Psoas muscle (tissue), 8 donors: ENCODE measurements around the gene PACS1. TPM values are rescaled to one million over a fixed set of nuclear protein-coding genes. Genes with fewer than 3 reads are reported as not detected.

Experiments used
- ATAC-seq, 4 donors: fragments of 200-7000 bp; cut with Tn5 transposase; one replicate each; pipeline ENCODE4 v1.9.1; 2020; ENCODE audit warnings: moderate library complexity in 3 of 4, mild to moderate bottlenecking in 2 of 4
- DNase-seq, 2 donors: peaks; one replicate each; pipeline ENCODE4 v3.0.0-alpha.2; 2020
- H3K27ac ChIP-seq: fragments of 200-600 bp; one replicate; pipeline ENCODE4 v1.8.0; 2022
- H3K27me3 ChIP-seq, 3 donors: fragments of 200-600 bp in 1 of 3; one replicate each; pipeline versions ENCODE4 v1.6.1 to v1.8.0; 2013 to 2022; ENCODE audit warnings: low read length in 2 of 3, mild to moderate bottlenecking in 2 of 3, moderate library complexity in 1 of 3; ENCODE audit not compliant: insufficient read depth in 3 of 3
- H3K36me3 ChIP-seq, 2 donors: fragments of 200-600 bp in 1 of 2; one replicate each; pipeline versions ENCODE4 v1.6.1 to v1.8.0; 2013 to 2022; ENCODE audit warnings: low read depth in 1 of 2, mild to moderate bottlenecking in 1 of 2, moderate library complexity in 1 of 2; ENCODE audit not compliant: insufficient read depth in 1 of 2
- H3K4me1 ChIP-seq: fragments of 200-600 bp; one replicate; pipeline ENCODE4 v1.8.0; 2022
- H3K4me3 ChIP-seq: fragments of 200-600 bp; one replicate; pipeline ENCODE4 v1.8.0; 2022; ENCODE audit warnings: mild to moderate bottlenecking
- H3K9me3 ChIP-seq: fragments of 200-600 bp; one replicate; pipeline ENCODE4 v1.8.0; 2022
- WGBS, 3 donors: extraction: QIAGEN DNeasy Blood & Tissue Kit; methylation state at CpG; one replicate each; pipeline versions ENCODE4 v1.1.6 to v1.1.7; 2013; 5-methylcytosine and 5-hydroxymethylcytosine counted together
- intact Hi-C, 2 donors: fragments of 100-400 bp; cut with DNase I; formaldehyde crosslinking; loops; one replicate each; pipeline versions ENCODE4 v1.11.0 to v1.14.2; 2022
- polyA plus RNA-seq, 3 donors: library from polyadenylated mRNA; stranded (reverse); fragments of 200-250 nt; gene quantifications; one replicate each; pipeline ENCODE4 v1.2.3, GENCODE V29; 2013
- total RNA-seq, 4 donors: library from RNA; stranded (reverse); fragmentation: NEBNext Ultra II Directional in 2 of 4; extraction: Animal tissue kit (Norgen Biotek cat#: 25700) in 2 of 4; gene quantifications; one replicate each; pipeline versions ENCODE4 v1.2.1 to v1.2.4, GENCODE V29; 2021 to 2023
- TF ChIP-seq, protein P1 (sequence below): fragments of 200-600 bp; IDR thresholded peaks from one replicate; pipeline ENCODE4 v1.8.0; 2022; ENCODE audit warnings: antibody characterized with exemption
- donor health status: healthy with polysubstance abuse.
- donor health status: DM: no; HTN: no; CAD: no; lungs with moderate emphysema.
- donor health status: Bipolar disorder and iron deficiency.
- donor health status: healthy.
- donor health status: DM: yes; HTN: yes; CAD: no.
- donor health status: DM: no; HTN: no; CAD: no.
- donor health status: DM: no; HTN: no; CAD: no.
- donor health status: DM: yes; HTN: yes; CAD: no.

Gene PACS1
- total and polyA plus RNA-seq, 7 donors: 7.4 to 27.8 (median 16.3) TPM

DNA sequence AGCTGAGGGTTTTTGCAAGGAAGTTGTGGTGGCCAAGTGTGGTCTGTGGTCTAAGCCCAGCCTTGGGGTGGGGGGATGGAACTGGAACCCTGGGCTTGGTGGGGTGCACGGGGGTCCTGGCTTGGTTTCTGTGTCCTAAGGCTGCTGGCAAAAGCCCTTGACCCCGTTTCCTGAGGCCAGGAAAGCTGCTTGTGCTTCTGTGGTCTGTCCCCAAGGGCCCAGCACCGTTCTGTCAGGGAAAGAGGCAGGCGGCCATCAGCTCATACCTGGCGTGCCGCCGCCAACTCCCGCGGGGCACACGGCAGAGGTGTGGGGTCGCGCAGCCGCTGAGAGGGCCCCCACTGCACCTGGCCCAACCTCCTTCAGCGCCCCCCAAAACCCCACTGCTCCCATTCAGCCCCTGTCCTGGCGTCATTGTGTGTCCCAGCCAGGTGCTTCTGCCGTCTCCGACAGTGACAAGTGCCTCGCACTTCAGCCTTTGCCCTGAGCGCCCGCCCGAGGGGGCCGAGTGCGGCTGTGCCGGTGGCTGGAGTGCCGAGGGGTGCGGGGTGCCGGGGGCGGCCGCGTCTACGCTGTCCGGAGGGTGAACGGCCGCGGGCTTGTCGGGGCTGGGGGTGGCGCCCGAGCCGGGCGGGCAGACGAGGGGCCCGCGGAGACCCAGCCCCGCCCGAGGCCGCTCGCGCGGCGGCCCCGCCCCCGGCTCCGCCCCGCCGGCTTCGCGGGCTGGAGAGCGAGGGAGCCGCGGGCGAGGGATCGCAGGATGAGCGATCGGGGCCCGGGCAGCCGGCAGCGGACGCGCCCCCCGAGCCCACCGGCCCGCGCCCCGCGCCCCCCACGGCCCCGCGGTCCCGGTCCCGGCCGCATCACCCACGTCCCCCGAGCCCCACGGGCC lies 207.6 kb downstream of the PACS1 start, which contains the start of gene CNIH2:
CNIH2 (plus strand) TSS at position 705 of the 892 bp plus-strand sequence. CDS start 282 bp downstream, outside the sequence.
- Histone ChIP-seq H3K9me3 (no peaks in the 10 kb centered on the region), H3K4me1 (peaks cover 6% of the 10 kb centered on the region), H3K4me3 (peak within 1 kb of the TSS; percentile 55), H3K27me3 (peaks cover 0 to 7% (median 0%) of the 10 kb centered on the region in 3 donors), H3K27ac (no peak within 1 kb of the TSS), H3K36me3 (peaks cover 3 to 43% of the 10 kb centered on the region in 2 donors)
- peak; percentile 11 to 30 (median 18) for ATAC-seq
- DNase-seq: peak; percentile 10 to 57
- 6 to 22% (median 11%) methylated on average over 17 to 84 of the region's 84 CpGs for WGBS, 3 donors
- TF ChIP-seq, protein P1, sequence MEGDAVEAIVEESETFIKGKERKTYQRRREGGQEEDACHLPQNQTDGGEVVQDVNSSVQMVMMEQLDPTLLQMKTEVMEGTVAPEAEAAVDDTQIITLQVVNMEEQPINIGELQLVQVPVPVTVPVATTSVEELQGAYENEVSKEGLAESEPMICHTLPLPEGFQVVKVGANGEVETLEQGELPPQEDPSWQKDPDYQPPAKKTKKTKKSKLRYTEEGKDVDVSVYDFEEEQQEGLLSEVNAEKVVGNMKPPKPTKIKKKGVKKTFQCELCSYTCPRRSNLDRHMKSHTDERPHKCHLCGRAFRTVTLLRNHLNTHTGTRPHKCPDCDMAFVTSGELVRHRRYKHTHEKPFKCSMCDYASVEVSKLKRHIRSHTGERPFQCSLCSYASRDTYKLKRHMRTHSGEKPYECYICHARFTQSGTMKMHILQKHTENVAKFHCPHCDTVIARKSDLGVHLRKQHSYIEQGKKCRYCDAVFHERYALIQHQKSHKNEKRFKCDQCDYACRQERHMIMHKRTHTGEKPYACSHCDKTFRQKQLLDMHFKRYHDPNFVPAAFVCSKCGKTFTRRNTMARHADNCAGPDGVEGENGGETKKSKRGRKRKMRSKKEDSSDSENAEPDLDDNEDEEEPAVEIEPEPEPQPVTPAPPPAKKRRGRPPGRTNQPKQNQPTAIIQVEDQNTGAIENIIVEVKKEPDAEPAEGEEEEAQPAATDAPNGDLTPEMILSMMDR: no peak
- intact Hi-C loops: no loop called here

DNA sequence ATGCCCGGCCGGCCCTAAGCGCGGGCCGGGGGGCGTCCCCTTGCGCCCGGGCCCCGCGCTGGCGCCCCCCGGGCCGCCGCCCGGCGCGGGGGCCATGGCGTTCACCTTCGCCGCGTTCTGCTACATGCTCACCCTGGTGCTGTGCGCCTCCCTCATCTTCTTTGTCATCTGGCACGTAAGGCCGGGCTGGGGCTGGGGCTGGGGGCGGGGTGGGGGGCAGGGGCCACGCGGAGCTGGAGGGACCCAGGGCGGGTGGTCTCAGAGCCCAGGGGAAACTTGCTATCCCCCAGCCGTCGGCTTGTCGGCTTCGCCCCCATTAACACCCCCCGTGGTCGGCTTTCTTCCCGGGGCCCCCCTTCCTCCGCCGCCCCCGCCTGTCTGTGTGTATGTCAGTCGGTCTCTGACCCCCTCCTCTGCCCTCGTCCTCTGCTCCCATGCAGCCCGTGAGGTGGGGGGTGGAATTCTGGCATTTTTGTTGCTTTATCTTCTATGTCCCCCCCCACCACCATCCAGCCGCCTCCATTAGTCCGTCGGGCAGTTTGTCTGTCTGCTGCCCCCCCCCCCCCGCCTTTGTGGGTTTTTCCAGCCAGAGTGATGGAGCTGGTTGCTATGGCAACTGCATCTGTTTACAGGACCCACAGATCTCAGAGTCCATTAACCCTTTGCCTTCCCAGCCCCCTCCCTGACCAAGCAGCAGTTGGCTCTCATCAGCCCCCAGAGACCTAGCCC lies 208.5 kb downstream of the PACS1 start:
- Histone ChIP-seq H3K27me3 (peaks cover 0 to 7% (median 0%) of the 10 kb centered on the region in 3 donors), H3K27ac (no peak overlapping the region), H3K9me3 (no peaks in the 10 kb centered on the region), H3K4me3 (no peak overlapping the region), H3K4me1 (peaks cover 9% of the 10 kb centered on the region), H3K36me3 (peaks cover 3 to 35% of the 10 kb centered on the region in 2 donors)
- DNase-seq (peak in 1 of 2 donors; percentile 42), ATAC-seq (no peak)
- WGBS, 3 donors: 4 to 6% (median 5%) methylated on average over 14 to 45 of the region's 45 CpGs
- intact Hi-C loops: no loop called here
- TF ChIP-seq, protein P1: no peak

- TF ChIP-seq, protein P1: no peak
- ATAC-seq: no peak
- intact Hi-C loops: no loop called here
- H3K4me3 ChIP-seq: no peak overlapping the region
- no peaks in the 10 kb centered on the region for H3K9me3 ChIP-seq
- H3K36me3 ChIP-seq: peaks cover 5 to 30% of the 10 kb centered on the region in 2 donors
- H3K27ac ChIP-seq: no peak overlapping the region
- DNase-seq: peak in 1 of 2 donors; percentile 44
- peaks cover 0 to 7% (median 0%) of the 10 kb centered on the region in 3 donors for H3K27me3 ChIP-seq
- peaks cover 9% of the 10 kb centered on the region for H3K4me1 ChIP-seq
- WGBS, 3 donors: 73 to 80% (median 75%) methylated on average over 14 to 15 of the region's 15 CpGs
Measured at GRCh38 chr11:66279092-66279734, 209.1 kb downstream of the PACS1 start.

DNA sequence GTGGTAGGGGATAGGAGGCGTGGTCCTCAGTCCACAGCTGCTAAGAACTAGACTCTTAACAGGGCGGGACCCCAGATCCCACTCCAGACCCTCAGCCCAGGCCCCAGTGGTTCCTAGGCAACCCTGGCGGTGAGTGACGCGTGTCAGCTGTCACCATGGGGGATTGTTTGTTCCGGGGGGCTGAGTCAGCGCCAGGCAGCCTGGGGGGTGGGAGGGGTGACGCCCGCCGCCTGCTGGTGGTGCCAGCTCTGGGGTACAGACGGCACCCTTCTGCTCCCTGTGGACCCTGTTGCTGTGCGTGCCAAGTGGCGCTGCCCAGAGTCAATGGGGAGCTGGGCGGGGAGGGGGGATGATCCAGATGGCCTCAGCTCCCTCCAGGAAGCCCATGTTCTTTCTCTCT lies 210.4 kb downstream of the PACS1 start:
- peaks cover 0 to 7% (median 0%) of the 10 kb centered on the region in 3 donors for H3K27me3 ChIP-seq
- intact Hi-C loops: no loop called here
- no peaks in the 10 kb centered on the region for H3K9me3 ChIP-seq
- WGBS, 3 donors: 53 to 76% (median 62%) methylated on average over 14 of the region's 14 CpGs
- peaks cover 9 to 30% of the 10 kb centered on the region in 2 donors for H3K36me3 ChIP-seq
- no peak for ATAC-seq
- peaks cover 9% of the 10 kb centered on the region for H3K4me1 ChIP-seq
- DNase-seq: no peak
- TF ChIP-seq, protein P1: no peak
- no peak overlapping the region for H3K4me3 ChIP-seq
- H3K27ac ChIP-seq: no peak overlapping the region
